ENCODE measurements around the gene PDHB.
"Not testable (repeated sequence)": the region's sequence is repeated elsewhere in the genome, so short reads cannot be mapped to it uniquely, and the experiment has no call there.

The PDHB gene

GRCh38 chr3:58463181-58463941, 29.7 kb upstream of the PDHB start:
- H3K9me3 Mint-ChIP-seq: no peaks in the 10 kb centered on the region
- H3K4me3 Mint-ChIP-seq: peak overlapping the region; percentile 43
- no peaks in the 10 kb centered on the region for H3K27me3 Mint-ChIP-seq
- H3K27ac Mint-ChIP-seq: peak overlapping the region; percentile 17
- H3K36me3 Mint-ChIP-seq: no peaks in the 10 kb centered on the region
- H3K4me1 Mint-ChIP-seq: peaks cover 6% of the 10 kb centered on the region
- peak; percentile 91 for ATAC-seq

DNA sequence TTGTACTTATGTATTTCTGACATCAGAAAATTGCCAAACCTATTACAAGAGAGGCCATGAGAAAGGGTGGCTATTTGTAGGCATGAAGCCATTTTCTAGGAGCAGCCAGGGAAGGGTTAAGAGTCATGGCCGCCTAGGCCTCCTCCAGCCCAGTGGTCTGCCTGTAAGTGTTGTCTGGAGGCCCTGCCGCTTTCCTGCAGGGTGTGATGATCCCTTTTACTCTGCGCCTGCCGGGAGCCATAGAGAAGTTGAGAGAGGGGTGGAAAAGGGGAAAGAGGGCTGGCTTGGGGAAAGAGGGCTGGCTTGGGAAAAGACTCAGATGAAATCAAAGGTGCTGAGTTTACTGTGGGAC, 29.2 kb upstream of the PDHB start:
- peaks cover 6% of the 10 kb centered on the region for H3K4me1 Mint-ChIP-seq
- H3K36me3 Mint-ChIP-seq: no peaks in the 10 kb centered on the region
- no peaks in the 10 kb centered on the region for H3K9me3 Mint-ChIP-seq
- H3K27ac Mint-ChIP-seq: no peak overlapping the region
- no peak for ATAC-seq
- H3K4me3 Mint-ChIP-seq: no peak overlapping the region
- no peaks in the 10 kb centered on the region for H3K27me3 Mint-ChIP-seq

DNA sequence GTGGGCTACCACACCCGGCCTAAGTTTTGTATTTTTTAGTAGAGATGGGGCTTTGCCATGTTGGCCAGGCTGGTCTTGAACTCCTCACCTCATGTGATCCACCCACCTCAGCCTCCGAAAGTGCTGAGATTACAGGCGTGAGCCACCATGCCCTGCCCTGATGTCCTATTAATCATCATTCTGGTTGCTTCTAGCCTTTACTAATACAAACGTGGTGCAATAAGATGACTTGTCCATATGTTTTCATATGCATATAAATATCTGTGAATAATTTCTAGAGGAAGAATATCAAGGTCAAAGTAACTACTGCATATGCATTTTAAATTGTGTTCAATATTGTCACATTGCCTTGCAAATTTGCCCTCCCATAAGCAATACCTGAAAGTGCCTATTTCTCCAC, 25.5 kb upstream of the PDHB start:
- Mint-ChIP-seq H3K4me3 (no peak overlapping the region), H3K36me3 (peaks cover 16% of the 10 kb centered on the region), H3K27ac (no peak overlapping the region), H3K9me3 (peaks cover 5% of the 10 kb centered on the region), H3K27me3 (no peaks in the 10 kb centered on the region), H3K4me1 (peaks cover 6% of the 10 kb centered on the region)
- ATAC-seq: no peak

GRCh38 chr3:58452176-58452575, 18.5 kb upstream of the PDHB start:
- Mint-ChIP-seq H3K4me3 (no peak overlapping the region), H3K36me3 (peaks cover 28% of the 10 kb centered on the region), H3K9me3 (peaks cover 14% of the 10 kb centered on the region), H3K27me3 (no peaks in the 10 kb centered on the region), H3K4me1 (no peaks in the 10 kb centered on the region), H3K27ac (no peak overlapping the region)
- no peak for ATAC-seq

- H3K36me3 Mint-ChIP-seq: no peaks in the 10 kb centered on the region
- H3K27me3 Mint-ChIP-seq: no peaks in the 10 kb centered on the region
- H3K27ac Mint-ChIP-seq: no peak overlapping the region
- ATAC-seq: no peak
- H3K9me3 Mint-ChIP-seq: no peaks in the 10 kb centered on the region
- no peaks in the 10 kb centered on the region for H3K4me1 Mint-ChIP-seq
- H3K4me3 Mint-ChIP-seq: no peak overlapping the region
Measured at GRCh38 chr3:58441514-58442450, 8.2 kb upstream of the PDHB start.

- H3K36me3 Mint-ChIP-seq, H3K9me3 Mint-ChIP-seq, H3K27ac Mint-ChIP-seq, H3K4me1 Mint-ChIP-seq, H3K27me3 Mint-ChIP-seq, ATAC-seq, H3K4me3 Mint-ChIP-seq: not testable (repeated sequence)
Measured at GRCh38 chr3:58440996-58441355, 7.3 kb upstream of the PDHB start.

DNA sequence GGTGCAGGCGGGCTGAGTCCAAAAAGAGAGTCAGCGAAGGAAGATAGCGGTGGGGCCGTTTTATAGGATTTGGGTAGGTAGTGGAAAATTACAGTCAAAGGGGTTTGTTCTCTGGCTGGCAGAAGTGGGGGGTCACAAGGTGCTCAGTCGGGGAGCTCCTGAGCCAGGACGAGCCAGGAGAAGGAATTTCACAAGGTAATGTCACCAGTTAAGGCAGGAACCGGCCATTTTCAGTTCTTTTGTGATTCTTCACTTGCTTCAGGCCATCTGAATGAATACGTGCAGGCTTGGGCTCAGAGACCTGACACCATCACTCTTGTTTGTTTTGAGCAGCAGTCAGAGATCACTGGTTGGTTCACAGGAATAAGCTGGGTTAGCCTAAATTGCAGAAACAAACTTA, 3.6 kb upstream of the PDHB start:
- ATAC-seq, H3K9me3 Mint-ChIP-seq, H3K4me3 Mint-ChIP-seq, H3K36me3 Mint-ChIP-seq, H3K27me3 Mint-ChIP-seq, H3K27ac Mint-ChIP-seq: not testable (repeated sequence)
- peaks cover 28% of the 10 kb centered on the region for H3K4me1 Mint-ChIP-seq

- H3K27me3 Mint-ChIP-seq: no peaks in the 10 kb centered on the region
- H3K36me3 Mint-ChIP-seq: peaks cover 6% of the 10 kb centered on the region
- ATAC-seq: no peak
- no peak overlapping the region for H3K4me3 Mint-ChIP-seq
- peak overlapping the region; percentile 93 for H3K27ac Mint-ChIP-seq
- H3K4me1 Mint-ChIP-seq: peaks cover 36% of the 10 kb centered on the region
- no peaks in the 10 kb centered on the region for H3K9me3 Mint-ChIP-seq
Measured at GRCh38 chr3:58434990-58435389, 1.4 kb upstream of the PDHB start.

DNA sequence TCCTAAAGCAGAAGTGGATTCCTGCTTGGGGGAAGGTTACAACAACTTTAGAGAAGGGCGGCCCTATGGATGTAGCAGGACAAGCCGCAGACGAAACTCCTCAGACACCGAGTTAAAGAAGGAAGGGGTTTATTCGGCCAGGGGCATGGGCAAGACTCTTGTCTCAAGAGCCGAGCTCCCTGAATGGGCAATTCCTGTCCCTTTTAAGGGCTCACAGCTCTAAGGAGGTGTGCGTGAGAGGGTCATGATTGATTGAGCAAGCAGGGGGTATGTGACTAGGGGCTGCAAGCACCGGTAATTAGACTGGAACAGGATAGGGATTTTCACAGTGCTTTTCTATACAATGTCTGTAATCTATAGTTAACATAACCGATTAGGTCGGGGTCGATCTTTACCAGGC, 879 bp upstream of the PDHB start:
- ATAC-seq: no peak
- H3K27ac Mint-ChIP-seq: peak overlapping the region; percentile 93
- peaks cover 6% of the 10 kb centered on the region for H3K36me3 Mint-ChIP-seq
- no peaks in the 10 kb centered on the region for H3K27me3 Mint-ChIP-seq
- H3K9me3 Mint-ChIP-seq: no peaks in the 10 kb centered on the region
- H3K4me1 Mint-ChIP-seq: peaks cover 36% of the 10 kb centered on the region
- H3K4me3 Mint-ChIP-seq: no peak overlapping the region

DNA sequence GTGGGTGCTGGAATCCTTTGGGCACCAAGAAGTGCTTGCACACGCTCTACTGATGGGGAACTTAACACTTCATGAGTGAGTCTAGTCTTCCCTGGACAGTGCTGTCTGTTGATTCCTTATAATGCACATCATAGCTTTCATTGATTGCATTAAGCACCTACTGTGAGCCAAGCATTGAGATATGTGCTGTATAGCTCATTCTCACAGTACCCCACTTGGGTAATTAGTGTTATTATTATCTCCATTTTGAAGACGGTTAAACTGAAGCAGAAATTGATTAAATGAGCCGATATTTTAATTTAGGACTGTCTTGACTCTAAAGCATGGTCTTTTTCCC, 504 bp upstream of the PDHB start:
- H3K4me3 Mint-ChIP-seq: peak overlapping the region; percentile 96
- H3K27me3 Mint-ChIP-seq: no peaks in the 10 kb centered on the region
- ATAC-seq: no peak
- H3K27ac Mint-ChIP-seq: peak overlapping the region; percentile 93
- H3K4me1 Mint-ChIP-seq: peaks cover 36% of the 10 kb centered on the region
- peaks cover 6% of the 10 kb centered on the region for H3K36me3 Mint-ChIP-seq
- no peaks in the 10 kb centered on the region for H3K9me3 Mint-ChIP-seq

- Mint-ChIP-seq H3K36me3 (peaks cover 11% of the 10 kb centered on the region), H3K9me3 (no peaks in the 10 kb centered on the region), H3K4me1 (peaks cover 36% of the 10 kb centered on the region), H3K27me3 (no peaks in the 10 kb centered on the region), H3K4me3 (peak overlapping the region; percentile 96), H3K27ac (peak overlapping the region; percentile 93)
- no peak for ATAC-seq
Measured at GRCh38 chr3:58432905-58433304, 727 bp downstream of the PDHB start.

GRCh38 chr3:58429657-58430056, 4.0 kb downstream of the PDHB start:
- Mint-ChIP-seq H3K9me3 (no peaks in the 10 kb centered on the region), H3K36me3 (peaks cover 33% of the 10 kb centered on the region), H3K27ac (peak overlapping the region; percentile 12), H3K4me3 (no peak overlapping the region), H3K4me1 (peaks cover 29% of the 10 kb centered on the region), H3K27me3 (no peaks in the 10 kb centered on the region)
- no peak for ATAC-seq

GRCh38 chr3:58427661-58428361, 5.8 kb downstream of the PDHB start:
- Mint-ChIP-seq H3K27me3 (no peaks in the 10 kb centered on the region), H3K4me1 (peaks cover 13% of the 10 kb centered on the region), H3K27ac (no peak overlapping the region), H3K36me3 (peaks cover 41% of the 10 kb centered on the region), H3K4me3 (no peak overlapping the region), H3K9me3 (no peaks in the 10 kb centered on the region)
- no peak for ATAC-seq

GRCh38 chr3:58425782-58426181, 7.8 kb downstream of the PDHB start:
- peaks cover 12% of the 10 kb centered on the region for H3K4me1 Mint-ChIP-seq
- H3K4me3 Mint-ChIP-seq: no peak overlapping the region
- no peaks in the 10 kb centered on the region for H3K9me3 Mint-ChIP-seq
- no peak for ATAC-seq
- H3K27ac Mint-ChIP-seq: peak overlapping the region; percentile 67
- no peaks in the 10 kb centered on the region for H3K27me3 Mint-ChIP-seq
- peaks cover 48% of the 10 kb centered on the region for H3K36me3 Mint-ChIP-seq

- H3K9me3 Mint-ChIP-seq: no peaks in the 10 kb centered on the region
- ATAC-seq: no peak
- H3K4me3 Mint-ChIP-seq: no peak overlapping the region
- H3K4me1 Mint-ChIP-seq: peaks cover 23% of the 10 kb centered on the region
- H3K36me3 Mint-ChIP-seq: peaks cover 52% of the 10 kb centered on the region
- H3K27ac Mint-ChIP-seq: peak overlapping the region; percentile 67
- no peaks in the 10 kb centered on the region for H3K27me3 Mint-ChIP-seq
Measured at GRCh38 chr3:58424613-58425012, 9.0 kb downstream of the PDHB start.

All from stimulated activated memory B cell treated with anti-CD40 and anti-IgM and Interleukin-4, amounts not matched to agents 10 μg/mL and 1 μg/mL and 100 μg/mL, for 72 hours (primary cell).